GM21529 (cell line): Measurements from ENCODE around the gene XPNPEP2.
"Not testable (repeated sequence)": the region's sequence is repeated elsewhere in the genome, so short reads cannot be mapped to it uniquely, and the experiment has no call there.

ENCODE experiments used
- ATAC-seq: cut with Tn5 transposase; IDR thresholded peaks from one replicate; pipeline ENCODE4 v1.9.1; 2021; ENCODE audit not compliant: unreplicated experiment

The XPNPEP2 gene

DNA sequence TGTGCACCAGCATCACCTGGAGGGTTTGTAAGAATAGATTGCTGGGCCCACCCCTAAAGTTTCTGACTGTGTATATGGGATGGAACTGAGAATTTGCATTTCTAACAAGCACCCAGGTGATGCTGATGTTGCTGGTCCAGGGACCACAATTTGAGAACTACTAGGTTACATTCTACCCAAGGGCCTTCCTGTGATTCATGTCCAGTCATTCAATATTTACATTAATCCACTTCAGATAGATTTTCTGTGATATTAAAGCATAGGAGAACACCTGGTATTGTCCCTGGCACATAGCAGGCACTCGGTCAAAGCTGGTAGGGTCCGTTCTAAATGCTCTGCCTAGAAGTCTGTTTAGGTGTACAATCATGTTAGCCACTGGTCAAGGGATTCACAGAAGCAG is 19.5 kb upstream of the XPNPEP2 start:
- ATAC-seq = no peak

DNA sequence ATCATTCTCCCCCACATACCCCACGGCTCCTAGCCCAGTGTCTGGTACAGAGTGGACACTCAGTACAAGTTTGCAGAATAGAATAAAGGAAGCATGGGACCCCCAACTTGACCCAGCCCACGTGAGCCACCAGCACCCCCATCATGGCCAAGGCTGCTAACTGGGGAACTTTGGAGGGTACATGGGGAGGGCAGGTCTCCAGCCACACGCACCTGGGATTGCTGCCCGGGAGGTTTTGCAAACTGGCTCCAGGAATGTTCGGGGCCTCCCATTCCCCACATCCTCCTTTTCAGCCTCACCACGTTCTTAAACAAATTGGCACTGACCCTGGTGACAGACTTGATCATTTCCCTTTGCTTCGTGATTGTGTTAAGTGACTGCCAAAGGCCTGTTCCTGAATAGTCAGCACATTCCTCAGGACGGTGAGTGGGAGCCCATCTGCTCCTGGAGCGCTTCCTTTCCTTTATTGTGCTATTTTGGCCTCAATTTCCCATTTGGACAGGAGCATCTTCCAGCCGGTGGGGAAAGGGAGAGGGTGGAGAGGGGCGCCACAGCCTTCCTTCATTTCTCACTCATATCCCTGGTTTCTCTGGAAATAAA is 18.7 kb upstream of the XPNPEP2 start:
- no peak for ATAC-seq

DNA sequence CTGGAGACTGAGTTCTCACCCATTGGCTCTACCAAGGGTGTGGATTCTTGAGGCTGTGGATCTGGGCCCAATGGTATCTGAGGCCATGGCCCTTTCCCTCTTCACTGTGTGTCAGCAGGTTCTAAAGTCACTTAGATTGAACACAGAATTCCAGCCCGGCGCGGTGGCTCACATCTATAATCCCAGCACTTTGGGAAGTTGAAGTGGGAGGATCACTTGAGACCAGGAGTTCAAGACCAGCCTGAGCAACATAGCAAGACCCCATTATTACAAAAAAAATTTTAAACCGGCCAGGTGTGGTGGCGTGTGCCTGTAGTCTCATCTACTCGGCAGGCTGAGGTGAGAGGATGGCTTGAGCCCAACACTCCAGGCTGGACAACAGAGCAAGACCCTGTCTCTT is 18.0 kb upstream of the XPNPEP2 start:
- no peak for ATAC-seq

DNA sequence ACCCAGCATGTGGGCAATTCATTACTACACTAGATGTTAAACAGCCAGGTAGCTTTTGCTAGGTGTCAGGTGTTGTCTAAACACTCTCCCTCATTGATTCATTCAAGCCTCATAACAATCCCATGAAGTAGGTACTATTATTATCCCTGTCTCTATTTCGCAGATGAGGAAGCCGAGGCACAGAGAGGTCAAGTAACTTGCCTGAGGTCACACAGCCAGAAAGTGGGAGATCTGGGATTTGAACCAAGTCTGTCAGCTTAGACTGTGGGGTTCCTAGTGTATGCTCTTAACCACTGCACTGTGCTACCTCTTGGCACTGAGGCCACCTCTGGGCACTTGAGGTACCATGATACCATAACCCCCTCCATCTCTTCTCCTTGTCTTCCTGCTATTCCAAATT is 17.4 kb upstream of the XPNPEP2 start:
- no peak for ATAC-seq

DNA sequence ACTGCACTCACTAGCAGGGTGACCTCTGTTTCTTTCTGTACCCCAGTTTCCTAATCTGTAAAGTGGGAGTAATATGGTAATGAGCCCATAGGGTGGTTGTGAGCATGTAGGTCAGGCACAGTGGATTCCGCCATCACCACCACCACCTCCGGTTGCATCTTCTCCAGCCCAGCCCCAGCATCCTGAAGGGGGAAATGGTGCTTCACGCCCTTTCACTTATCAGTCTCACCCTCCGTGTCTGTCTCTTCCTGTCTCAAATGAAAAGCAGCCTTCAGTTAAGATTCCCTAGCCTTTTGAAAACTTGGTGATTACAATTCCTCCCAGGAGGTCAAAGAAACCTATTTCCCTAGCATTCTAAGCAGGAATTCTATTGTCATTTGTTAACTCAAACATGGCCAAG is 16.9 kb upstream of the XPNPEP2 start:
- ATAC-seq = no peak

DNA sequence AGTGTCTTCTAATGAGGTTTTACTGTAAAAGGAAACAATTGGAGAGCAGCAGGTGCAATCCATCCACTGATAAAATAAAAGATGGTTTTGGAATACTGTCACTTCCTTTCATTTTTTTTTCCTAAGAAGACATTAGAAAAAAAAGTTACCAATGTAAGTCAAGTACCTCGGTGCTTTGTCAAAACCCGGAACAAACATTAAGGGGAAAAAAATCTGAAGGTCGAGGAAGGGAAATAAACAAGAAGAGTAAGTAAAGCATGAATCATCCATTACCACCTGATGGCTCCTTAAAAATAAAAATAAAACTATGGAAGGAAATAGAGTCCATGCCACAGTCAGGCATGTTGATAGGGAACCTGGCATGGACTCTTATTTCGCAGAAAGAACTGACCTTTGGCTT is 15.3 kb upstream of the XPNPEP2 start:
- no peak for ATAC-seq

DNA sequence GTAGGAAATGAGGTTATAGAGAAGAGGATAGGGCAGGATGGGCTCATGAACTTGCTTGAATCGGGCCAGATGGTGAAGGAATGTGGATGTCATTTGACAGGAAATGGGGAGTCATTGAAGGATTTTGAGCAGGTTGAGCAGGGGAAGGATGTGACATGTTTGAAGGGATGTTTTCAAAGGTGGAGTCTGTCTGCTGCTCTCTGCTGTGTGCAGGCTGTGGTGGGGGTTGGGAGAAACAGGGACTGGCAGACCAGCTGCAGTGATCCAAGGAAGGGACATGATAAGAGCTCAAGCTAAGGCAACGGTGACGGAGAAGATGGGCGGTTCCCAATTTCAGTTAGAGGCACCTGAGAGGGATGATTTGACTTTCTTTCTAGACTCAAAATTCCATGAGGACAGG is 14.0 kb upstream of the XPNPEP2 start:
- ATAC-seq = no peak

DNA sequence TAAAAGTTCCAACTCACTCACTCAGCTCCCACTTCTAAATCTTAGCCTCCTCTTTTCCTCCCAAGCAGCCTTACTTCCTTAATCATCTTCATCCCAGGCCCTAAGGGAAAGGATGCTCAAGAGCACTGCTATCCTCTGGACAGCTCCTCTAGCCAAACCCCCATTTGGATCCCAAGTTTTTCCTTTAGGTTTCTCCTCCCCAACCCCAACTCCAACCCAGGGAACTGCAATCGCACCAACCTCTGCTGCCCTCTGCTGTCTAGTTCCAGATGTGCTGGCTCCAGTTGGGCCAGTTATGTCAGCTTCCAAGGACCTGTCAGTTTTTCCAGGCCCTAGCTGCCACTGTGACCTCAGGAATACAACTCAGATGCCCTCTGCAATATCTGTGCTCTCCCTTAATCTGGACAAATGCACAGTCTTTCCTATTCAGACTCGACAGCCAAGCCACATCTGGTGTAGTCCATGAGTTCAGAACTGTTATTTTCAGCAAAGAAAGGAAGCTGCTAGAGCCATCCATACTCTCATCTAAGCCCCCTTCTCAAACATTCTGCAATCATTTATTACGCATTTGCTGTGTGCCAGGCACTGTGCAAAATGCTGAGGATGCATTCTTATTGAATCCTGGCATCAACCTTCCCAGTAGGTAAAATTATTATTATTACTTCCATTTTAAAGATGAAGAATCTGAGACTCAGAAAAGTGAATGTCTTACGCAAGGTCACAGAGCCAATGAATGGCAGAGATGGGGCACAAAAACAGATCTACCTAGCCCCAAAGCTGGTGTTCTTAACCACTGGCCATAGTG is 12.3 kb upstream of the XPNPEP2 start:
- ATAC-seq = no peak

DNA sequence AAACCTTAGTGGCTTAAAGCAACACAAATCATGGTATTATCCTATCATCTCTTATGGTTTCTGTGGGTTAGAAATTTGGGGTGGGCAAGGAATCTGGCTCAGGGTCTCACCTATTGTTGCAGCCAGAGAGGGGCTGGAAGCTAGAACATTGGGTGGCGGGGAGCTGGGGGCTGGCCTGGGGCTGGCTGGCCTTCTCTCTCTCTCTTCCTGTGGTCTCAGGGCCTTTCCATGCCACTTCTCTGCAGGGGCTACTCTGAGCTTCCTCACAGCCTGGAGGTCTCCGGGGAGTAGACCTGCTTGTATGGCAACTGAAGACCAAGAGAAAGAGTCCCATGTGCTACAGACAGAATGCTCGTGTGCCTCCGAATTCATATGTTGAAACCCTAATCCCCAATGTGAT is 10.7 kb upstream of the XPNPEP2 start:
- ATAC-seq = no peak

DNA sequence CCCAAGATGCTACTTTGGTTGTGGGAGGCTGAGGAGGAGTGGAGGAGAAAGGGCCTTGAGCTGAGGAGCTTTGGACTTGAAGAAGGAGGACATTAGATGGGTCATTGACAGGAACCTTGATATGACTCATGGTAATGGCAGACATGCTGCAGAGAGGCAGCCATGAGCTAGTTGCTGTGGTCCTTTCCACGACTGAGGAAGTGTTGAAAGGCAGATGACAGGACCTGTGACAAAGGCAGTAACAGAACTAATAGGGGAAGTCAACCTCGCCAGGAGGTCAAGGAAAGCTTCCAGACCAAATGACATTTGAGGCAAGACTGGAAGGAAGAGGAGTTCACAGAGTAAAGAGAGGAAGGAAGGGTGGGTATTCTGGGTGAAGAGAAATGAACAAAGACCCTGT is 7.6 kb upstream of the XPNPEP2 start:
- ATAC-seq = no peak

DNA sequence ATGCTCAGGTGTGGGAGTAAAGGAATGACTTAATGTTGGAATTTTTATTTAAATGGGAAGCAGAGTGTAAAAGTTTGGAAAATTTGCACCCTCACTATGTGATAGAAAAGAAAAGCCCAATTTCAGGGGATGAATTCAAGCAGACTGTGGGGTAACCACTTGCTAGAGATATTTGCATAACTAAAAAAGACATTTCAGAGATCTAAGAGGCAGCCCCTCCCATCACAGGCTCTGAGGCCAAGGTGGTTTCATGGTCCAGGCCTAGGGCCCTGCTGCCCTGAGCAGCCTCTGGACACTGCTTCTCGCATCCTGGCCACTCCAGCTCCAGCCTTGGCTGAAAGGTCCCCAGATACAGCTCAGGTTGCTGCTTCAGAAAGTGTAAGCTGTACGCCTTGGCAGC is 5.9 kb upstream of the XPNPEP2 start:
- ATAC-seq = no peak

DNA sequence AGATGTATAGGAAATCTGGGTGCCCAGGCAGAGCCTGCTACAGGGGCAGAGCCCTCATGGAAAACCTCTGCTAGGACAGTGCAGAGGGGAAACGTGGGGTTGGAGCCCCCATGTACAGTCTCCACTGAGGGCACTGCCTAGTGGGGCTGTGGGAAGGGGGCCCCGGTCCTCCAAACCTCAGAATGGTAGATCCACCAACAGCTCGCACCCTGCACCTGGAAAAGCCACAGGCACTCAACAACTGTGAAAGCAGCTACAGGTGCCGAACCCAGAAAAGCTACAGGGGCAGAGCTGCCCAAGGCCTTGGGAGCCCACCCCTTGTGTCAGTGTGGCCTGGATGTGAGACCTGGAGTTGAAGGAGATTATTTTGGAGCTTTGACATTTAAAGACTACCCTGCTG is 5.4 kb upstream of the XPNPEP2 start:
- no peak for ATAC-seq

DNA sequence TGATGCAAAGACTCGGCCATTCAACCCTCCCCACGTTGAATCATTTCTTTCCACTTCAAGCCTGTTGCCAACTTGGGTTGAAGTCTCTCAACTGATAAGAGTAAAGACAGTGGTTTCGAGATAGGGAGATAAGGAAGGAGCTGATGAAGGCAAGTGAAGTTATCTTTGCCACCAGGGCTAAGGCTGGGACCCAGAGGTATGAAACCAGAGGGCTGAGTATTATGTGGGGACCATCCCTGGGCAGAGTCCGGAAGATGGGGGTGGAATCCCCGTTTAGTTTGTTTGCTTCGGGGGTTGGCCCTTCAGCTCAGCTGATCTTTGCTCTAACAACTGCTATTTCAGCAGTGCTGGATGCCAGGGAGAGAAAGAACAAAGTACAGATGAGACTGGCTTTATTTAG is 2.3 kb upstream of the XPNPEP2 start:
- no peak for ATAC-seq

DNA sequence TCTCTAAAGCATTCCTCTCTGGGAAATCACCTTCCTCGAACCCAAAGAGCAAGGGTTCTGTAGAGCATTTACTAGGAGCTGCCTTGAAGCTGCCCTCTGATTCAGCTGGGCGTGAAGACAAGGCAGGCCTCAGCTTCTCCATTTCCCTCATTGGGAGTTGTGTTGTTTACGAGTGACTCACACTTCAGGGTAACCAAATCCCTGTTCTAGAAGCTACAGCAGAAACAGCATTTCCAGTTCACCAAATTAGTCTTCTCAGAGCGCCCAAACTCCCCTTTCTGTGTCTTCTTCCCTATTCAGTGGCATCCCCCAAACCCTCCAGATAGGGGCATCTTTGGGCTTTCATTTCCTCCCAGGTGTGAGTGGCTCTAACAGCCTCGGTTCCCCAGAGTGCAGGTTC is 863 bp upstream of the XPNPEP2 start:
- peak; percentile 54 for ATAC-seq

DNA sequence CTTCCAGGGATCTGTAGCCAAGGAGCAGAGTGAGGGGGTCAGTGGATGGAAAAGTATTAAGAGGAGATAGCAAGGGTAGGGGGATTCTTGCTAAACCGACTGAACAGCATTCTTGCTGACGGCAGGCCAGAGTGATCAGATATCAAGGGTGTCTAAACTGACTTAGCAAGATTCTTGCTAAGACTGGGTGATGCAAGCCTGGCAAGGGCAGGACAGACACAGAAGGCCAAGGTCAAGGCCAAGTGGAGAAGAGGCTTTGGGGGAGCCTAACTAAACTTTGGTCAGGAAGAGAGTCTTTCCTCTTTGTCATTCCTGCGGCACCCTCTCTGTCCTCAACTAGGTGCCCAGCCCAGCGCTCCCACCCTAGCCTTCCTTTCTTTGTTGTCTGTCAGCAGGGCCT is 799 bp downstream of the XPNPEP2 start:
- ATAC-seq = no peak

DNA sequence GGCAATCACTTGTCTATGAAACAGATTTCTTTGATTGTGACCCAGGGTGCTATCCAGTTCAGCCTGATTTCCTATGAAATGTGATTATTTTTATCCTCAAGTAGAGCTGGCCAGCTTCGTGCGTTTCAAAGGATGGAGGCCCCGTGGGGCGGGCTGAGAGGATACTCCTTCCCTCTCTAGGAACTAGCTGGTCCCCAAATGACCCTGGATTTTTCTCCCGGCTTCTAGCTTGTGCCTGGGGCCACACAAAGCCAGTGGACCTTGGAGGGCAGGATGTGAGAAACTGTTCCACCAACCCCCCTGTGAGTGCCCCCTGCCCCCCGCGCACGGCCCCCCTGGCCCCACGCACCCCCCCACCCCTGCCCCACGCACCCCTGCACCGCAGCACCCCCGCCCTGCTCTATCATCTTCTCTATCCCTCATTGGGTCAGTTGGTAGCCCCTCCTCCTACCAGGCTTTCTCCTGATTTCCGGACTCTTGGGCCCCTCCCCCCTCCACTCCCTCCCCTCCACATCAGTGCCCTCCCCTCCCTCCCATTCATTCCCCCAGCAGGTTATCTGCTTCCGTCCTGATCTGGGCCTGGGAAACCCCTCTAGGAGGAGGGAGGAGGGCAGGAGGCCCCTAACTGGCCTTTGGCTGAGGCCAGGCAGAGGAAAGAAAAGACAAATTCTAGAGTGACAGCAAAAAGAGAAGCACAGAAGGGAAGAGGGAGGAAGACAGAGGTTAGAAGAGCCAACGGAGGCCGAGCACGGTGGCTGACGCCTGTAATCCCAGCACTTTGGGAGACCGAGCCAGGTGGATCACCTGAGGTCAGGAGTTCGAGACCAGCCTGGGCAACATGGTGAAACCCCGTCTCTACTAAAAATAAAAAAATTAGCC is 3.3 kb downstream of the XPNPEP2 start:
- ATAC-seq = no peak

DNA sequence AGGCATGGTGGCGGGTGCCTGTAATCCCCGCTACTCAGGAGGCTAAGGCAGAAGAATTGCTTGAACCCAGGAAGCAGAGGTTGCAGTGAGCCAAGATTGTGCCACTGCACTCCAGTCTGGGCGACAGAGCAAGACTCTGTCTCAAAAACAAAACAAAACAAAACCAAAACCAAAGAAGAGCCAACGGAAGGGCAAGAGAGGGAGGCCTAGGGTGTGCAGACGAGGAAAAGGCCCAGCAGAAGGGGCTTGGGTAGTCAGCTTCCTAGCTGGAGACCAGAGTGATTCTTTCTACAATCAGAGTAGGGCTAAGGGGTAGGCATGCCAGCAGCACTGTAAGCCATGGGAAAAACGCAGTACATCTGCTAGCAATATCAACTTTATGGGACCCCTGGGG is 4.0 kb downstream of the XPNPEP2 start:
- not testable (repeated sequence) for ATAC-seq

DNA sequence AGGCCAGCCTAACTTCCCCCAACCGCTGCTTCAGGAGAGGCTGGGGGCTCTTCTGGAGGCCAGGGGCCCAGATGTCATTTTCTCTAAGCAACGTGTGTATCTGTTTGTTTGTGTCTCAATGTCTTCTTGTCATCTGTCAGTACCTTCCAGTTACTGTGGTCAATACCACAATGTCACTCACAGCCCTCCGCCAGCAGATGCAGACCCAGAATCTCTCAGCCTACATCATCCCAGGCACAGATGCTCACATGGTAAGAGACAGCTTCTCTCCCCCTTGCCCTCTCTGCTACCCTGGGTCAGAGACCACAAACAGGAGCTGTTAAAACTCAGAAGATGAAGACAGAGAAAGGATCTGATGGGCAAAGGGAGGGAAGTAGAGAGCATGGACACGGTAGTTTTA is 5.0 kb downstream of the XPNPEP2 start:
- no peak for ATAC-seq

DNA sequence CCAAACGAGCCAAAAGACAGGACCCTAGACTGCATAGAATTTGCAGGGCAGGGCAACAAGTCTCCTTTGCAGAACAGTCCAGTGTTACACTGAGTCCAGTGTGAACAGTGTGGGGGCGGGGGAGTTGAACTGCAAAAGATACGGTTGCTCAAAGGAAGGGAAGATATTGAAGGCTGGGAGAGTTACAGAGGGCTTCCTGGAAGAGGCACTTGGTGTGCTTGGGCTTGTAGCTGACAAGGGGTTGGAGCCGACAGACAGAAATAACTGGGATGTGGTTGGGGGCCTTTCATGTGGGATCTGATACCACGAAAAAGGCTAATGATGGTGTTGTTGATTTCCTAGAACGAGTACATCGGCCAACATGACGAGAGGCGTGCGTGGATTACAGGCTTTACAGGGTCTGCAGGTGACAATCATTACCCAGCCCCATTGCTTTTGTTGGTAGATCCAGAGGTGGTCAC is 6.1 kb downstream of the XPNPEP2 start:
- ATAC-seq = no peak

DNA sequence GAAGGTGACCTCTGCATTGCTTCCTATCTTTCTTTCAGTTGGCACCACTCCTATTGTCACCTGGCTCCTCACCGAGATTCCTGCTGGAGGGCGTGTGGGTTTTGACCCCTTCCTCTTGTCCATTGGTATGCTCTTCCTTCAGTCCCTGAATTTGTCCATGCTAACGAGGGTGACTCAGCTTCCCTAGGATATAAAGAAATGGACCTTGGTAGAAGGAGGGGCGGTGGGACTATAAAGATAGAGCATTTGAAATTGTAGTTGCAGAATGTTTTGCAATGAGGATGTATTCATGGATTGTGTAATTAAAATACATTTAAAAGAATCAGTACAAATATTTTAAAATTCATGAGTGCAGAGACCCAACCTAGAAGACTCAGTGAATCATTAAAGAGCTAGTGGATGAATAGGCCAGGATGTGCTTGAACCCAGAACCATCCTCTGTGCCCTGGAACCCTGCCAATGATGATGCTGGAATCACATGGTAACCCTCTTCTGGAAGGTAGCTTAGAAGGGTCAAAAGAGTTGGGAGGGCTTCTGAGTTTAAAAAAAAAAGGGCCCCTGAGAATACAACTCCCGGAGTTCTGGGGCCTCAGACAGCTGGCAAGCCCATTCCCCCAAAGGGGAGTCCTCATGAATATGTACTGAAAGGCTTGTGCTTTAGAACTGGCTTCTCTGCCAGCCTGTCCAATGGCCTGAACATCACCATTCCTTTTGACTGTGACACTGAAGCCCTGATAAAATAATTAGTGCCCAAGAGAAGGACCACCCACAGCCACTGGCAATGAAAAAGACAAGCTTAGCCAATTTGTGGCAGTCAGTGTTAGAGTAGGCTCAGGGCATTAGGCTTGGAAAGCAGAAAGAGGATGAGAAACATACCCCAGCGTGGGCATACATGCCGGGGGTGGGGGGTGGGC is 8.0 kb downstream of the XPNPEP2 start:
- ATAC-seq = no peak

DNA sequence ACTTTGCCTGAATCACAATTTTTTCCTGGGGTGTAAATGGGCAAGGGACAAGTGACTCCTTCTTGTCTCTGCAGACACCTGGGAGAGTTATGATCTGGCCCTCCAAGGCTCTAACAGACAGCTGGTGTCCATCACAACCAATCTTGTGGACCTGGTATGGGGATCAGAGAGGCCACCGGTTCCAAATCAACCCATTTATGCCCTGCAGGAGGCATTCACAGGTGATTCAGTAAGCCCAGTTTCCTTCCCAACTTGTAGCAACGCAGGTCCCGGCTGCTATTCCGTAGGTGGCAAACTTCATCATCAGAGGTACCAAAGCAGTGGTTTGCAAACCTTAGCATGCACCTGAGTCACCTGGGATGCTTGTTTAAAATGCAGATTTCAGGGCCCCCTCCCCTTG is 8.8 kb downstream of the XPNPEP2 start:
- ATAC-seq = no peak
